ENCODE data around the gene MEG3. TPM values are rescaled to one million over a fixed set of nuclear protein-coding genes. Genes with fewer than 3 reads are reported as not detected.

The MEG3 gene
- total and polyA plus RNA-seq, 2 of the 4 experiments (the other 2 are of a cell fraction), result 31.5 to 556 TPM

DNA sequence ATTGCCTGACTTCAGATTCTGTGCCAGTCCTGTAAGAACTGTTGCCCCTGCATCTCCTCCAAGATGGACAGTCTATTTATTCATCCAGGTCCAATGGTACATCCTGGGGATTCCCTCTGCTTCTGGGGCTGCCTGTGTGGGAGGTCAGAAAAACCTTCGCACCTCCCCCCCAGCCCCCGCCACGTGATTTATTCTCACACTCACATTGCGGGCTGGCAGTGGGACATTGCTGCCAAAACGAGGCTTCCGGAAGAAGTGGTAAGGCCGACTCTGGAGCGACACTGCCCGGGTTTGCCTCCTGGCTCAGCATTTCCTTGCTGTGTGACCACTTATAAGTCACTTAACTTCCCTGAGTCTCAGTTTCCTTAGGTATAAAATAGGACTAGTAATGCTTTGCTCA, 83.5 kb downstream of the MEG3 start:
- DNase-seq (no peak), ATAC-seq (ENCODE audit: low read depth) (no peak)
- dilution Hi-C loops (cut with HindIII; ENCODE audit: low sequenced_read_pairs, unreplicated experiment) (no loop called here), in situ Hi-C loops (cut with MboI; ENCODE audit: low sequenced_read_pairs) (no loop called here), intact Hi-C loops (cut with micrococcal nuclease) (no loop called here)
- H2AK5ac ChIP-seq (ENCODE audit: low read depth, low read length), result no peak overlapping the region
- no peak for TF ChIP-seq BHLHE40 (IDR thresholded peaks at IDR 0.05; ENCODE audit: low read depth, low read length)
- no peak for TF ChIP-seq MAZ (IDR thresholded peaks at IDR 0.05; ENCODE audit: borderline replicate concordance, low read depth, low read length)
- no peak for TF ChIP-seq MAFK (IDR thresholded peaks at IDR 0.05; ENCODE audit: low read depth, low read length)
- TF ChIP-seq, protein P1, sequence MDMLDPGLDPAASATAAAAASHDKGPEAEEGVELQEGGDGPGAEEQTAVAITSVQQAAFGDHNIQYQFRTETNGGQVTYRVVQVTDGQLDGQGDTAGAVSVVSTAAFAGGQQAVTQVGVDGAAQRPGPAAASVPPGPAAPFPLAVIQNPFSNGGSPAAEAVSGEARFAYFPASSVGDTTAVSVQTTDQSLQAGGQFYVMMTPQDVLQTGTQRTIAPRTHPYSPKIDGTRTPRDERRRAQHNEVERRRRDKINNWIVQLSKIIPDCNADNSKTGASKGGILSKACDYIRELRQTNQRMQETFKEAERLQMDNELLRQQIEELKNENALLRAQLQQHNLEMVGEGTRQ (IDR thresholded peaks at IDR 0.05; ENCODE audit: low read depth, low read length), result no peak
- TF ChIP-seq MXI1 (IDR thresholded peaks at IDR 0.05; ENCODE audit: borderline replicate concordance, low read depth, low read length), result no peak
- no peak for TF ChIP-seq SMC3 (IDR thresholded peaks at IDR 0.05; ENCODE audit: low read depth, low read length)
- TF ChIP-seq FOS (IDR thresholded peaks at IDR 0.05; ENCODE audit: low read depth, low read length), result no peak
- TF ChIP-seq NFE2L2 (IDR thresholded peaks at IDR 0.05; ENCODE audit: low read depth, low read length), result no peak
- TF ChIP-seq, protein P2, sequence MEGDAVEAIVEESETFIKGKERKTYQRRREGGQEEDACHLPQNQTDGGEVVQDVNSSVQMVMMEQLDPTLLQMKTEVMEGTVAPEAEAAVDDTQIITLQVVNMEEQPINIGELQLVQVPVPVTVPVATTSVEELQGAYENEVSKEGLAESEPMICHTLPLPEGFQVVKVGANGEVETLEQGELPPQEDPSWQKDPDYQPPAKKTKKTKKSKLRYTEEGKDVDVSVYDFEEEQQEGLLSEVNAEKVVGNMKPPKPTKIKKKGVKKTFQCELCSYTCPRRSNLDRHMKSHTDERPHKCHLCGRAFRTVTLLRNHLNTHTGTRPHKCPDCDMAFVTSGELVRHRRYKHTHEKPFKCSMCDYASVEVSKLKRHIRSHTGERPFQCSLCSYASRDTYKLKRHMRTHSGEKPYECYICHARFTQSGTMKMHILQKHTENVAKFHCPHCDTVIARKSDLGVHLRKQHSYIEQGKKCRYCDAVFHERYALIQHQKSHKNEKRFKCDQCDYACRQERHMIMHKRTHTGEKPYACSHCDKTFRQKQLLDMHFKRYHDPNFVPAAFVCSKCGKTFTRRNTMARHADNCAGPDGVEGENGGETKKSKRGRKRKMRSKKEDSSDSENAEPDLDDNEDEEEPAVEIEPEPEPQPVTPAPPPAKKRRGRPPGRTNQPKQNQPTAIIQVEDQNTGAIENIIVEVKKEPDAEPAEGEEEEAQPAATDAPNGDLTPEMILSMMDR (conservative IDR thresholded peaks at IDR 0.05; ENCODE audit: low read depth, low read length), result no peak
- no peak for TF ChIP-seq RFX5 (IDR thresholded peaks at IDR 0.05; ENCODE audit: low read depth, low read length)
- no peak for TF ChIP-seq CEBPB (IDR thresholded peaks at IDR 0.05; ENCODE audit: low read depth, low read length)
- TF ChIP-seq RCOR1 (IDR thresholded peaks at IDR 0.05; ENCODE audit: insufficient replicate concordance, low read length), result no peak
- TF ChIP-seq RAD21 (IDR thresholded peaks at IDR 0.05; ENCODE audit: low read length), result no peak
- TF ChIP-seq, protein P3, sequence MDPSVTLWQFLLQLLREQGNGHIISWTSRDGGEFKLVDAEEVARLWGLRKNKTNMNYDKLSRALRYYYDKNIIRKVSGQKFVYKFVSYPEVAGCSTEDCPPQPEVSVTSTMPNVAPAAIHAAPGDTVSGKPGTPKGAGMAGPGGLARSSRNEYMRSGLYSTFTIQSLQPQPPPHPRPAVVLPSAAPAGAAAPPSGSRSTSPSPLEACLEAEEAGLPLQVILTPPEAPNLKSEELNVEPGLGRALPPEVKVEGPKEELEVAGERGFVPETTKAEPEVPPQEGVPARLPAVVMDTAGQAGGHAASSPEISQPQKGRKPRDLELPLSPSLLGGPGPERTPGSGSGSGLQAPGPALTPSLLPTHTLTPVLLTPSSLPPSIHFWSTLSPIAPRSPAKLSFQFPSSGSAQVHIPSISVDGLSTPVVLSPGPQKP (IDR thresholded peaks at IDR 0.05; ENCODE audit: borderline replicate concordance, low read depth, low read length), result no peak
- TF ChIP-seq POLR2A (IDR thresholded peaks at IDR 0.05; ENCODE audit: low read depth, low read length), result no peak
- TF ChIP-seq CHD1 (IDR thresholded peaks at IDR 0.05; ENCODE audit: low read depth, low read length), result no peak
- no peak overlapping the region for H3K27ac ChIP-seq (ENCODE audit: insufficient read depth, low read length)
- peaks cover 43% of the 10 kb centered on the region for H4K20me1 ChIP-seq (ENCODE audit: insufficient read depth, low read length)
- H4K91ac ChIP-seq (ENCODE audit: insufficient read depth, low read depth, low read length), result no peak overlapping the region
- no peak overlapping the region for H3K56ac ChIP-seq (ENCODE audit: extremely low read depth, insufficient read depth, low read length)
- H3K18ac ChIP-seq (ENCODE audit: low read depth, low read length), result no peak overlapping the region
- no peak overlapping the region for H3K23ac ChIP-seq (ENCODE audit: low read depth, low read length)
- WGBS, 2 experiments (ENCODE audit: extremely low coverage in 2 of 2, insufficient read length in 1 of 2), result no CpG with 5 or more reads among the region's 9 CpGs
- peaks cover 6% of the 10 kb centered on the region; the same call in 1 of the 2 replicates for H3K27me3 ChIP-seq (ENCODE audit: control insufficient read depth, insufficient read depth, low read length)
- POLR2A ChIA-PET (ENCODE audit: unreplicated experiment), result no interaction called here
- CTCF ChIA-PET, result no interaction called here
- no peak overlapping the region for H3K4ac ChIP-seq (ENCODE audit: low read depth, low read length)
- H3K4me1 ChIP-seq (ENCODE audit: control insufficient read depth, insufficient read depth, low read length), result peaks cover 7% of the 10 kb centered on the region
- no peak overlapping the region for H4K8ac ChIP-seq (ENCODE audit: low read depth in 2 of 2, low read length in 2 of 2)
- no peak overlapping the region for H2BK15ac ChIP-seq (ENCODE audit: low read depth, low read length)
- no peak overlapping the region for H4K5ac ChIP-seq (ENCODE audit: low read depth, low read length)
- BruUV-seq (replicated peaks), result no TSS peak
- H3K4me2 ChIP-seq (ENCODE audit: low read depth, low read length), result no peak overlapping the region
- H2AK9ac ChIP-seq (replicated peaks; ENCODE audit: low read depth, low read length, poor library complexity), result no peak overlapping the region
- H2BK5ac ChIP-seq (ENCODE audit: low read depth, low read length, poor library complexity, severe bottlenecking), result no peak overlapping the region
- H3K9me3 ChIP-seq (ENCODE audit: control insufficient read depth, insufficient read depth, low read length), result no peaks in the 10 kb centered on the region
- peaks cover 9 to 37% of the 10 kb centered on the region in 2 experiments; a peak in 3 of 4 replicates for H3K79me1 ChIP-seq (ENCODE audit: low read depth in 1 of 2, low read length in 2 of 2)
- no peak overlapping the region for H3K9ac ChIP-seq (ENCODE audit: low read depth, low read length)
- no peak overlapping the region for H2AFZ ChIP-seq (replicated peaks; ENCODE audit: low read length, poor library complexity)
- H3K14ac ChIP-seq (replicated peaks; ENCODE audit: low read depth, low read length), result no peak overlapping the region
- no peak overlapping the region for H3K4me3 ChIP-seq (ENCODE audit: insufficient read depth, low read depth, low read length)
- no peak overlapping the region for H2BK20ac ChIP-seq (ENCODE audit: low read depth, low read length)
- no peak overlapping the region for H2BK120ac ChIP-seq (ENCODE audit: low read depth, low read length)
- H3K36me3 ChIP-seq (ENCODE audit: control insufficient read depth, insufficient read depth, low read length), result peaks cover 41% of the 10 kb centered on the region
- no peaks in the 10 kb centered on the region; the same call in 1 of the 2 replicates for H3K9me1 ChIP-seq (ENCODE audit: insufficient read depth, low read length)
